GM18520 (cell line): Measurements from ENCODE around the gene CDH13.

Experiments
- ATAC-seq: cut with Tn5 transposase; IDR thresholded peaks from one replicate; pipeline ENCODE4 v1.9.1; 2021; ENCODE audit not compliant: unreplicated experiment

The CDH13 gene

DNA sequence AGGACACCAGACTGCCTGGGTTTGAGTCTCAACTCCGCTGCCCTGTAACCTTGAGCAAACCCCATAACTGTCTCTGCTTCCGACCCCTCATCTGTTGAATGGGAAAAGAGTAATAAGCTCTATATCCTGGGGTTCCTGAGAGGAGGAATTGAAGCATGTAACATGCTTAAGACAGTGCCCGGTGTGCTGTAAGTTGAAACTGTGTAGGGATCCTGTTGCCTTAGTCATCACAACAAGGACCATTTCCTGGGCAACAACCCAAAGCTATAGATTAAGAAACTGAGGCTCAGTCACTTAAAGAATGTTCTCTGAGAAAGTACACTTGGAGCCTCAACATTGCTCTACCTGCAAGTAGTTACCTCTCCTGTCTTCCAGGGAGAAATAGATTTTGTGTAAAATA, 23.0 kb downstream of the CDH13 start:
- ATAC-seq = no peak

GRCh38 chr16:82650804-82651203, 24.0 kb downstream of the CDH13 start:
- no peak for ATAC-seq

DNA sequence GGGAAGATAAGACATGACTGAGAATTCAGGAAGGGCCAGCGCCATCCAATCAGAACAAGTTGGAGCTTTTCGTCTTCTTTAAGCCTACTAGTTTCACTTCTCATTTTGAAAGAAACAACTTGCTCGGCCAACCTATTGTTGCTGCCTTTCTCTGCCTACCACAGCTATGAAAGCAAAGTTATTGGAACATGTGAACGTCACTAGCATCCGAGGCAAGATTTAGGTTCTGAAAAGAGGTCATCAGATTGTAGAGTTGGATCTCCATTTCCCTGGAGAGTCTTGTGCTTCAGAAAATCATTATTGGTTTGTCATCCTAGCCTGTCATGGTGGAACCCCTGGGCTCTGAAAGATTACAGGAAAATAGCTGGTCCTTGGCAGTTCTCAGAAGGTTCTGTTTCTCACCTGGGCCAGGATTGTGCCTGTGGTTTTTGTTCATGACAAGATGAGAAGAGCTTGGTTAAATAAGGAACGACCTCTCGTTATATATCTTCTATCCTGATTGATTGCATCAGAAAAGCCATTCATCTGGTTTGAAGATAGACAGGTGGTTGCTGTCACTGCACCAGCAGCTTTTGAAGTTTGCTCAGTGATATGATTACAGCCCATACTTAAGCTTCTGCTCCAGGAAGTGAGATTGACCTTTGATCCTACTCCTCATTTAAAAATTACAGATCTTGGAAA, 25.3 kb downstream of the CDH13 start:
- ATAC-seq = peak; percentile 34

DNA sequence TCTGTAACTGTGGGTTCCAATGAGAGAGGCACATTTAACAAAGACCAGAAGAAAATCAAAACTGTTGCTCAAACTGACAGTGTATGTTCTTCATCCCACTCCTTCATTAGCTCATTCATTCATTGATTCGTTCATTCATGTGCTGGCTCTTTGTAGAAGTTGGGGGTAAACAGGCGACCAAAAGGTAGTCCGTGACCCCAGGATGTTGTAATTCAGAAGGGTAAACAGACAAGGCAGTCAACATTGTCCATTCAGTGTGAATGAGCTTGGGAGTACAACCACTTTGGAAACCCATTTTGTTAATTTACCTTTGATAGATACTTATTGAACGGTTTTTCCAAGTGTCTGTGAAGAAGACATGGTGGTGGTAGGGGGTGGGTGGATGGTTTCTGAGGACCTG, 26.1 kb downstream of the CDH13 start:
- ATAC-seq = no peak

DNA sequence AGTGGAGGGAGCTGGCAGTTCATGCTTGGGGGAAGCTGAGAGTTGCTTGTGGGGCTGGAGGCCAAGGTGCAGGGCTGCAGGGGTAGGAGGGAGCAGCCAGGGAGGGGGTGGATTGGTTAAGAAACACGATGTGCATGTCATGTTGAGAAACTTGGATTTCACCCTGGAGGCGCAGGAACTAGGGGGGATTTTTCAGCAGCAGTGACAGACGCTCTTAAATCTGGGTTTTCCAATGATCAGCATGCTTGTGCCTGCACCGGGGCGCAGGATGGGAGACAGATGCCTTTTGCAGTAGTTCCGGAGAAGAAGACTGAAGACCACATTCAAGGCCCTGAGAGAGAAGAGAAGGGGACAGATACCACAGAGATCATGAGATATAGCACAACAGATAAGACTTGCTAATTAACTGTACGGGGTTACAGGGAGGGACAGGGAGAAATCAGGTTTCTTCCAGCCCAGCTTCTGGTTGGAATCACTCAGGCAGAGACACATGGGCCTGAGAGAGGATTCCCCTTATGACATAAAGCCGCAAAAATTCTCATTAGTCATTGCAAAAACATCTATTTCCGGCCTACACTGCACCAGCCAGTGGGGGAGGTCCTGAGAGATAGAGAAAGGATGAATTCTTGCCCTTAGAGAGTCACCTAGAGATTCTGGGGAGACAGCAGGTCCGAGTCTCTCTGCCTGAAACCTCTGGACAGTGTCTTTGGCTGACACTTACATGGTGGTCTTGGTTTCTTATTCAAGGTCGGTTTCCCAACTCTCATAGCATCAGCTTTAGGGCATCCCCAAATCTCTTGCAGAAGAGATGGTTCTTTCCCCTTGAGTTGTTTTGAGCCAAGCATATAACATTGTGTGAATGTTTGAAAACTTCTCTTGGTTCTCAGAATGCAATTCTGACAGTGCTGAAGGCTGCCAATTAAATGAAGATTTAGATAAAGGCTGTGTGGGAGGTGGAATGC, 27.1 kb downstream of the CDH13 start:
- peak; percentile 64 for ATAC-seq

DNA sequence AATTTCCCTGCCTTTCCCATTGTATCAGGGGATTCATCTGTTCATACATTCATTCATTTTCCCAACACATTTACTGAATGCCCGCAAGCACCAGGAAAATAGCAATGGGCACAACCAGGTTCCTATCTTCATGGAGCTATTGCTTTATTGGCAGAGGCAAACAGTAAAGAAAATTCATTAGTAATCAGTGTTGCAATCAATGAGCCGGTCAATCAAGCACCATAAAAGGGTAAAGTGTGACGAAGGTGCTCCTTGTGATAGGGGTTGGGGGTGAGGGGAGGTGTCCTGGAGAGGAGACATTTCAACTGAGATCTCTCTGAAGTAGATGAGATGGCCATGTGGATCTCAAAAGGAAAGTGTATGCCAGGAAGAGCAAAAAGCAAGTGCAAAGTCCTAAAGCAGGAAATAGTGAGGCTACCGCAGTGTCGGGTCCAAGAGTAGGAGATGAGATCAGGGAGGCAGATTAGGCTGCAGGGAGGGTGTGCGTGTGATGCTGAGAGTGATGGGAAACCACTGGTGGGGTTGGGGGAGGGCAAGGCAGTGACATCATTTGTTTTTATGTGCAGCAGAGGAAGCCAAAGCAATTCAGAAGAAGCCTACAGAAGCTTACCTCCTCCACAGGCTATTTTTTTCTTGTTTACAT, 28.4 kb downstream of the CDH13 start:
- ATAC-seq = no peak

- no peak for ATAC-seq
These were observed 29.1 kb downstream of the CDH13 start for GRCh38 chr16:82655720-82656490.

- ATAC-seq = no peak
These were observed 30.5 kb downstream of the CDH13 start for GRCh38 chr16:82657239-82657638.

DNA sequence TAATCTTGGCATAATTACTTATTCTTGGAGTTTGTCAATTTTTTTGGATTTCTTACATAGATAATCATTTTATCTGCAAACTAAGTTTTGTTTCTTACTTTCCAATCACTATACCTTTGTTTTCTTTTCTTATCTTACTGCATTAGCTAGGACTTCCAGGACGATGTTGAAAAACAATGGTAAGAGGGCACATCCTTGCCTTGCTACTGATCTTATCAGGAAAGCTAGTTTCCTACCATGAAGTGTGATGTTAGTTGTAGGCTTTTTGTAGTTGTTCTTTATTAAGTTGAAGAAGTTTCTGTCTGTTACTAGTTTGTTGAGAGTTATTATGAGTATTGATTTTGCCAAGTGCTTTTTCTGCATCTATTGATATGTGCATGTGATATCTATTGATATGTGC, 31.0 kb downstream of the CDH13 start:
- ATAC-seq = no peak

DNA sequence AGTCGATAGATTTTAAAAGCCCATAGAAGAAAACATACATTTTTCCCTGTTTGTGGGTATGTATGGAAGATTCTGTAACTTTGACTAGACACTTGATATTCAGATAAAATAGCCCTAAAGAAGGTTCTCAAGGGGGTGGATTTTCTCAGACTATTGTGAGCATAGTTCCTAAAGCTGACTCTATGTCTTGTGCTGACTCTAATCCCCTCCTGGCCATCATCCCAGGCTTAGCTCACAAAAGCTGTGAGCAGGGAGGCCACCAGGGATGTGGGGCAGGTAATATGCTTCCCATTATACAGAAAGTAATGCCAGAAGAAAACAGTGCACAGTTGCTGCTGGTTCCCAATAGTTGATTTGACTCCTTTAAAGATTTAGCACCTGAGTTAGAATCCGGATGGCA, 32.0 kb downstream of the CDH13 start:
- no peak for ATAC-seq

- ATAC-seq = no peak
These were observed 33.4 kb downstream of the CDH13 start for GRCh38 chr16:82660075-82660645.

DNA sequence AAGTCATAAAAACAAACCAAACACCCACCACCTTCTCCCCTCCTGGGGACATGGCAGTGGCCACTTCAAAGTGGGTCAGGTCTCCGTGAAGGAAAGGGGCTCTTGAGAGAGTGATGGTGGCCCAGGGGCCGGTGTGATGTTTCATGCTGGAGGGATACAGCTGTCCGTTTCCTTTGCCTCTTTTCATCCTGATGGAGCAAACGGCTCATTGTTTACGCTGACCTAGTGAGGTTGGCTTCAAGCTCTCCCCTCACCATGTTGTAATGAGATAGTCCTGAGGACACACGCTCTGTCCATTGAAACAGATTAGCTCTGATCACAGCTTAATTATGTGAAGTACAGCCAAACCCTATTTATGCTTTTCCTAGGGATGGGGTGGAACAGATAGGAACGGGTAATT, 34.2 kb downstream of the CDH13 start:
- ATAC-seq = no peak

- ATAC-seq = no peak
These were observed 37.4 kb downstream of the CDH13 start for GRCh38 chr16:82664181-82664580.

DNA sequence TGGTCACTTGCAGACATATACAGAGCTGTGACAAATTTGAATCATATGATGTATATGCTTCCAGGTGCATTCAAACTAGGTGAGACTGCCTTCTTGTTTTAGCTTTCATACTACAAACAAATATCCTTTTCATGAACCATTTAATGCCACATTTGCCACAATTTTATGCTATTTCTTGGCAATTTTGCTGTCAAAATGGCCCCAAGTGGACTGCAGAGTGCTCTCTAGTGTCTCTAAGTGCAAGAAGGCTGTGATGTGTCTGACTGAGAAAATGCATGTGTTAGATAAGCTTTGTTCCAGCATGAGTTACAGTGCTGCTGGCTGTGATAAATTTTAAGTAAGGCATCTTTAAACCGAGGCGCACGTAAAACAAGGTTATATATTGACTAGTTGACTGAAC, 38.3 kb downstream of the CDH13 start:
- no peak for ATAC-seq

- ATAC-seq = no peak
These were observed 40.7 kb downstream of the CDH13 start for GRCh38 chr16:82667437-82667836.

GRCh38 chr16:82668094-82668493, 41.3 kb downstream of the CDH13 start:
- ATAC-seq = no peak

- ATAC-seq = no peak
These were observed 45.0 kb downstream of the CDH13 start for GRCh38 chr16:82671741-82672140.

GRCh38 chr16:82672676-82673075, 45.9 kb downstream of the CDH13 start:
- ATAC-seq = no peak

GRCh38 chr16:82675300-82675699, 48.5 kb downstream of the CDH13 start:
- ATAC-seq = no peak

DNA sequence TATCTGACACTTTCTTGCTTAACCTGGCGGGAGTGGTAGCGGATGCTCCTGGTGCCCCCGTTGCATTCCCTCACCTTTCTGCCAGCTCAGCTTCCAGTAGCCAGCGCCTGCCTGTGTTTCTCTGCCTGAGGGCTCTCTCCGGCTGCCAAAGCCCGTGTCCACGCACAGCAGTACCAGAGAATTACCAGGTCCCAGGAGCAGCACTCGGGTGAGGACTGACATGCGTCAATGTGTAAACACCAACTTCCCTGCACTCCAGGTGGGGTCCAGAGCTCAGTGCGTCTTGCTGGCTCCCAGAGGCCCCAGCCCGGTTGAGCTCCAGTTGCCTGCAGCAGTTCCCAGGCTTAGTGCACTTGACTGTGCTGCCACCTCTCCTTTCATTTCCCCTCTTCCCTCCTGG, 54.8 kb downstream of the CDH13 start:
- no peak for ATAC-seq

DNA sequence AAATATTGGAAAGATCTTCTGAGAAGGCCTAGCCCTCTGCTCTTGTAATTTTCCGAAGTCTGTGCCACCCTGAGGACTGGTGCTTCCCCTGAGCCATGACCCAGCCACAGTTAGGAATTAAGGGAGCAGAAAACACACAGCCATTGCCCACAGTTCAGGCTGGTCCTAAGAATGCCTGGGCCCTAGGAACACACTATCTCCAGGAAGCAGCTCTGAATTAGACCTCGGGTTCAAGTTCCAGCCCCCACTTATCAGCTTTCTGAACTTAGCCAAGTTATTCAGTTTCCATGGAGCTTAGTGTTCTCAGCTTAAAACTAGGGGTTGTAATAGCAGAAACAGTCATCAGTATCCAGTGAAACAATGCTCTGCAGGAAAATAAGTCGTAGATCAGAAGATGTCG, 56.0 kb downstream of the CDH13 start:
- ATAC-seq = no peak
